ENCODE data around the gene LTBP3. TPM values are rescaled to one million over a fixed set of nuclear protein-coding genes. Genes with fewer than 3 reads are reported as not detected.

LTBP3 gene
- total and polyA plus RNA-seq, 4 donors = 47.5 to 198 (median 114) TPM

- no peak overlapping the region for H3K4me3 ChIP-seq (ENCODE audit: low read depth, low read length)
- H3K4me1 ChIP-seq (ENCODE audit: control insufficient read depth, insufficient read depth, low read length) = peaks cover 62% of the 10 kb centered on the region
- peaks cover 37% of the 10 kb centered on the region for H3K36me3 ChIP-seq (ENCODE audit: control insufficient read depth, insufficient read depth, low read length)
- peaks cover 26% of the 10 kb centered on the region for H3K27me3 ChIP-seq (ENCODE audit: control insufficient read depth, insufficient read depth, low read length)
- H3K9me3 ChIP-seq (ENCODE audit: control insufficient read depth, insufficient read depth, low read length) = no peaks in the 10 kb centered on the region
- 84% methylated on average over 4 of the region's 4 CpGs for WGBS (ENCODE audit: insufficient coverage)
- DNase-seq (ENCODE audit: low read depth in 4 of 6, low spot score in 6 of 6) = no peak
- H3K27ac ChIP-seq (ENCODE audit: low read depth, low read length) = no peak overlapping the region
Measured at GRCh38 chr11:65586247-65586630, 28.1 kb upstream of the LTBP3 start.

- DNase-seq (ENCODE audit: low read depth in 4 of 6, low spot score in 6 of 6) = peak in 1 of 6 donors; percentile 25
- H3K4me3 ChIP-seq (ENCODE audit: low read depth, low read length) = no peak overlapping the region
- 22% methylated on average over 48 of the region's 51 CpGs for WGBS (ENCODE audit: insufficient coverage)
- H3K36me3 ChIP-seq (ENCODE audit: control insufficient read depth, insufficient read depth, low read length) = peaks cover 43% of the 10 kb centered on the region
- no peaks in the 10 kb centered on the region for H3K9me3 ChIP-seq (ENCODE audit: control insufficient read depth, insufficient read depth, low read length)
- H3K27ac ChIP-seq (ENCODE audit: low read depth, low read length) = no peak overlapping the region
- H3K27me3 ChIP-seq (ENCODE audit: control insufficient read depth, insufficient read depth, low read length) = peaks cover 26% of the 10 kb centered on the region
- peaks cover 62% of the 10 kb centered on the region for H3K4me1 ChIP-seq (ENCODE audit: control insufficient read depth, insufficient read depth, low read length)
Measured at GRCh38 chr11:65585396-65586246, 27.5 kb upstream of the LTBP3 start.

- H3K27me3 ChIP-seq (ENCODE audit: control insufficient read depth, insufficient read depth, low read length) = peaks cover 24% of the 10 kb centered on the region
- no peaks in the 10 kb centered on the region for H3K9me3 ChIP-seq (ENCODE audit: control insufficient read depth, insufficient read depth, low read length)
- peaks cover 56% of the 10 kb centered on the region for H3K4me1 ChIP-seq (ENCODE audit: control insufficient read depth, insufficient read depth, low read length)
- H3K27ac ChIP-seq (ENCODE audit: low read depth, low read length) = no peak overlapping the region
- H3K36me3 ChIP-seq (ENCODE audit: control insufficient read depth, insufficient read depth, low read length) = peaks cover 45% of the 10 kb centered on the region
- H3K4me3 ChIP-seq (ENCODE audit: low read depth, low read length) = no peak overlapping the region
- 10% methylated on average over 46 of the region's 46 CpGs for WGBS (ENCODE audit: insufficient coverage)
- peak in 2 of 6 donors; percentile 82 to 88 for DNase-seq (ENCODE audit: low read depth in 4 of 6, low spot score in 6 of 6)
Measured at GRCh38 chr11:65584723-65585171, 26.6 kb upstream of the LTBP3 start.

DNA sequence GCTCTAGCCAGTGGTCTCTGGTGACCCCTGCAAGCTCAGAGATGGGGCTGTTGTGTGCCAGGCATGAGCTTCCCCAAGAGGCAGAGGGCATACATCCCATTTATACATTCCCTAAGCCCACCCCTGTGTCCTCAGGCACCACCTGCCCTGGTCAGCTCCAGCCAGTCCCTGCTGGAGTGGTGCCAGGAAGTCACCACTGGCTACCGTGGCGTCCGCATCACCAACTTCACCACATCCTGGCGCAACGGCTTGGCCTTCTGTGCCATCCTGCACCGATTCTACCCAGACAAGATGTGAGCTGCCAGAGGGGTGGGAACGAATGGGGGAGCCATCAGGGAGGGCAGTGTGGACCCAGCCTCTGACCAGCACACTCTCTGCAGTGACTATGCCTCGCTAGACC lies 25.9 kb upstream of the LTBP3 start:
- peaks cover 24% of the 10 kb centered on the region for H3K27me3 ChIP-seq (ENCODE audit: control insufficient read depth, insufficient read depth, low read length)
- no peaks in the 10 kb centered on the region for H3K9me3 ChIP-seq (ENCODE audit: control insufficient read depth, insufficient read depth, low read length)
- H3K4me3 ChIP-seq (ENCODE audit: low read depth, low read length) = no peak overlapping the region
- no peak for DNase-seq (ENCODE audit: low read depth in 4 of 6, low spot score in 6 of 6)
- no peak overlapping the region for H3K27ac ChIP-seq (ENCODE audit: low read depth, low read length)
- peaks cover 44% of the 10 kb centered on the region for H3K36me3 ChIP-seq (ENCODE audit: control insufficient read depth, insufficient read depth, low read length)
- H3K4me1 ChIP-seq (ENCODE audit: control insufficient read depth, insufficient read depth, low read length) = peaks cover 50% of the 10 kb centered on the region
- 72% methylated on average over 4 of the region's 8 CpGs for WGBS (ENCODE audit: insufficient coverage)

DNA sequence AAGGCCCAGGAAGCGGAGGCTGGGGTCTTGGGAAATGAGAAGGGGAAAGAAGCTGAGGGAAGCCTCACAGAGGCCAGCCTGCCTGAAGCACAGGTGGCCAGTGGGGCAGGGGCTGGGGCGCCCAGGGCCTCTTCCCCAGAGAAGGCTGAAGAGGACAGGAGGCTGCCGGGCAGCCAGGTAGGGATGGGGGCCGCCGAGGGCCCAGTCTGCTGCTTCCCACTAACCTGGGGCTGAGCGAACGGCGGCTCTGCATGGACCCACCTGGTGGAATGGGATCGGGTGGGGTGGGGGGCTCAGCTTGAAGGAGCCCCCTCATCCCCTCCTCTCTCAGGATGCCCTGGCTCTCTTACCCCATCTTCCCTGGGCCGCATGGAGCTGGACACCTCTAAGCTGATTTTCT lies 25.4 kb upstream of the LTBP3 start:
- H3K4me3 ChIP-seq (ENCODE audit: low read depth, low read length) = no peak overlapping the region
- peaks cover 46% of the 10 kb centered on the region for H3K4me1 ChIP-seq (ENCODE audit: control insufficient read depth, insufficient read depth, low read length)
- H3K27ac ChIP-seq (ENCODE audit: low read depth, low read length) = no peak overlapping the region
- no peak for DNase-seq (ENCODE audit: low read depth in 4 of 6, low spot score in 6 of 6)
- 62% methylated on average over 3 of the region's 10 CpGs for WGBS (ENCODE audit: insufficient coverage)
- peaks cover 24% of the 10 kb centered on the region for H3K27me3 ChIP-seq (ENCODE audit: control insufficient read depth, insufficient read depth, low read length)
- no peaks in the 10 kb centered on the region for H3K9me3 ChIP-seq (ENCODE audit: control insufficient read depth, insufficient read depth, low read length)
- peaks cover 45% of the 10 kb centered on the region for H3K36me3 ChIP-seq (ENCODE audit: control insufficient read depth, insufficient read depth, low read length)

GRCh38 chr11:65581928-65582327 lies 23.8 kb upstream of the LTBP3 start:
- Histone ChIP-seq H3K9me3 (ENCODE audit: control insufficient read depth, insufficient read depth, low read length) (no peaks in the 10 kb centered on the region), H3K4me1 (ENCODE audit: control insufficient read depth, insufficient read depth, low read length) (peaks cover 45% of the 10 kb centered on the region), H3K4me3 (ENCODE audit: low read depth, low read length) (no peak overlapping the region), H3K27ac (ENCODE audit: low read depth, low read length) (no peak overlapping the region), H3K36me3 (ENCODE audit: control insufficient read depth, insufficient read depth, low read length) (peaks cover 47% of the 10 kb centered on the region), H3K27me3 (ENCODE audit: control insufficient read depth, insufficient read depth, low read length) (peaks cover 24% of the 10 kb centered on the region)
- DNase-seq (ENCODE audit: low read depth in 4 of 6, low spot score in 6 of 6) = no peak
- WGBS (ENCODE audit: insufficient coverage) = 81% methylated on average over 3 of the region's 3 CpGs

GRCh38 chr11:65580756-65581155 lies 22.6 kb upstream of the LTBP3 start:
- H3K4me1 ChIP-seq (ENCODE audit: control insufficient read depth, insufficient read depth, low read length) = peaks cover 42% of the 10 kb centered on the region
- H3K27me3 ChIP-seq (ENCODE audit: control insufficient read depth, insufficient read depth, low read length) = peaks cover 26% of the 10 kb centered on the region
- H3K9me3 ChIP-seq (ENCODE audit: control insufficient read depth, insufficient read depth, low read length) = no peaks in the 10 kb centered on the region
- 61% methylated on average over 2 of the region's 8 CpGs for WGBS (ENCODE audit: insufficient coverage)
- no peak overlapping the region for H3K4me3 ChIP-seq (ENCODE audit: low read depth, low read length)
- DNase-seq (ENCODE audit: low read depth in 4 of 6, low spot score in 6 of 6) = no peak
- no peak overlapping the region for H3K27ac ChIP-seq (ENCODE audit: low read depth, low read length)
- peaks cover 52% of the 10 kb centered on the region for H3K36me3 ChIP-seq (ENCODE audit: control insufficient read depth, insufficient read depth, low read length)

DNA sequence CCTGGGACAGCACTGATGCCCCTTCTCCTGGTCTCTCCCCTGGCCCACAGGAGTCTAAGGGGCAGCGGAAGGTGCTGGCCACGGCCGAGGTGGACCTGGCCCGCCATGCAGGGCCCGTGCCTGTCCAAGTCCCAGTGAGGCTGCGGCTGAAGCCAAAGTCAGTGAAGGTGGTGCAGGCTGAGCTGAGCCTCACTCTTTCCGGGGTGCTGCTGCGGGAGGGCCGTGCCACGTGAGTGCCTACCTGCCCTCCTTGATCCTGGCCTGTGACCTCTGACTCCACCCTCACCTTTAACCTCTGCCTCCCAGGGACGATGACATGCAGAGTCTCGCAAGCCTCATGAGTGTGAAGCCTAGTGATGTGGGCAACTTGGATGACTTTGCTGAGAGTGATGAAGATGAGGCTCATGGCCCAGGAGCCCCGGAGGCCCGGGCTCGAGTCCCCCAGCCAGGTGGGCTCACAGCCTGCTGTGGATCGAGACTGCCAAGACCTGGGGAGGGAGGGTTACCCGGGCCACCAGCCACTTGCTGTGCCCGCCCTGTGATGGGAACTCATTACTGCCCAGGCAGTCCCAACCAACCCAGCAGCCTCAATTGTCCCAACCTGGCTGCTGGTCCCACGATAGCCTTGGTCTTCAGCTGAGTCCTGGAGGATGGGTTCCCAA lies 22.0 kb upstream of the LTBP3 start:
- H3K4me1 ChIP-seq (ENCODE audit: control insufficient read depth, insufficient read depth, low read length) = peaks cover 41% of the 10 kb centered on the region
- H3K36me3 ChIP-seq (ENCODE audit: control insufficient read depth, insufficient read depth, low read length) = peaks cover 56% of the 10 kb centered on the region

DNA sequence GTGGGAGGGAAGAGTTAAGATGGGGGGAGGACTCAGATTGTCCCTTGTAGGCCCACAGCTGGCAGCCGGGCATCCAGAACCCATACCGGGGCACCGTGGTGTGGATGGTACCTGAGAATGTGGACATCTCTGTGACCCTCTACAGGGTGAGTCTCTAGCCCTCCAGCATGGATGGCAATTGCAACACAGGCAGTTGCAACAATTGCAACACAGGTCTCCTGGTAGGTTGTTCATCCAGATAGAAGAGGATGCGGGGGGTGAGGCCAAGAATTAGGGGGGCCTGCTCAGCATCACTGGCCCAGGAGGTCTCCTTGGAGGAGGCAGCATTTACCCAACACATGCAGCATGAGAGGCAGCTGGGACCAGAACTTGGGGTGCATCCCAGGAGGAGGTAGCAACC lies 21.1 kb upstream of the LTBP3 start:
- Histone ChIP-seq H3K27me3 (ENCODE audit: control insufficient read depth, insufficient read depth, low read length) (peaks cover 24% of the 10 kb centered on the region), H3K36me3 (ENCODE audit: control insufficient read depth, insufficient read depth, low read length) (peaks cover 62% of the 10 kb centered on the region), H3K4me3 (ENCODE audit: low read depth, low read length) (no peak overlapping the region), H3K4me1 (ENCODE audit: control insufficient read depth, insufficient read depth, low read length) (peaks cover 43% of the 10 kb centered on the region), H3K9me3 (ENCODE audit: control insufficient read depth, insufficient read depth, low read length) (no peaks in the 10 kb centered on the region), H3K27ac (ENCODE audit: low read depth, low read length) (no peak overlapping the region)
- 95% methylated on average over 4 of the region's 4 CpGs for WGBS (ENCODE audit: insufficient coverage)
- DNase-seq (ENCODE audit: low read depth in 4 of 6, low spot score in 6 of 6) = no peak

More for the DNA sequence above, 22.0 kb upstream of the LTBP3 start:
- Histone ChIP-seq H3K27ac (ENCODE audit: low read depth, low read length) (no peak overlapping the region), H3K27me3 (ENCODE audit: control insufficient read depth, insufficient read depth, low read length) (peaks cover 28% of the 10 kb centered on the region), H3K9me3 (ENCODE audit: control insufficient read depth, insufficient read depth, low read length) (no peaks in the 10 kb centered on the region), H3K4me3 (ENCODE audit: low read depth, low read length) (no peak overlapping the region)
- DNase-seq (ENCODE audit: low read depth in 4 of 6, low spot score in 6 of 6) = no peak
- WGBS (ENCODE audit: insufficient coverage) = 94% methylated on average over 18 of the region's 19 CpGs

Data from spinal cord (tissue), 10 donors.